Measurements from ENCODE around the gene UBXN6. TPM values are rescaled to one million over a fixed set of nuclear protein-coding genes. Genes with fewer than 3 reads are reported as not detected.

The UBXN6 gene
- 85.4 and 119 TPM in 2 replicates for total RNA-seq
- polyA plus RNA-seq (2012): 182 TPM

GRCh38 chr19:4457654-4458395 is at the start of gene UBXN6:
TSS of gene UBXN6 (minus strand) at chr19:4457794. CDS start at chr19:4457697, 97 bp downstream.
- peak; percentile 98 for DNase-seq (ENCODE audit: low read depth)

GRCh38 chr19:4507150-4507452 is 49.5 kb upstream of the UBXN6 start:
- no peak for DNase-seq (ENCODE audit: low read depth)

GRCh38 chr19:4506449-4507149 is 49.0 kb upstream of the UBXN6 start:
- DNase-seq (ENCODE audit: low read depth): no peak

GRCh38 chr19:4505570-4506448 is 48.2 kb upstream of the UBXN6 start:
- no peak for DNase-seq (ENCODE audit: low read depth)

GRCh38 chr19:4504891-4505569 is 47.4 kb upstream of the UBXN6 start:
- DNase-seq (ENCODE audit: low read depth): no peak

- DNase-seq (ENCODE audit: low read depth): peak; percentile 75
Observed at GRCh38 chr19:4504297-4504701, 46.7 kb upstream of the UBXN6 start.

- DNase-seq (ENCODE audit: low read depth): no peak
Observed at GRCh38 chr19:4503825-4504170, 46.2 kb upstream of the UBXN6 start.

GRCh38 chr19:4503132-4503824 is 45.7 kb upstream of the UBXN6 start:
- DNase-seq (ENCODE audit: low read depth): peak; percentile 18

GRCh38 chr19:4502282-4503131 is 44.9 kb upstream of the UBXN6 start:
- DNase-seq (ENCODE audit: low read depth): no peak

GRCh38 chr19:4501691-4502090 is 44.1 kb upstream of the UBXN6 start:
- DNase-seq (ENCODE audit: low read depth): no peak

GRCh38 chr19:4500841-4501591 is 43.4 kb upstream of the UBXN6 start:
- no peak for DNase-seq (ENCODE audit: low read depth)

- DNase-seq (ENCODE audit: low read depth): no peak
Observed at GRCh38 chr19:4499855-4500254, 42.3 kb upstream of the UBXN6 start.

- DNase-seq (ENCODE audit: low read depth): no peak
Observed at GRCh38 chr19:4499318-4499717, 41.7 kb upstream of the UBXN6 start.

GRCh38 chr19:4498694-4499093 is 41.1 kb upstream of the UBXN6 start:
- no peak for DNase-seq (ENCODE audit: low read depth)

GRCh38 chr19:4497770-4498389 is 40.3 kb upstream of the UBXN6 start:
- no peak for DNase-seq (ENCODE audit: low read depth)

- no peak for DNase-seq (ENCODE audit: low read depth)
Observed at GRCh38 chr19:4496304-4496703, 38.7 kb upstream of the UBXN6 start.

- DNase-seq (ENCODE audit: low read depth): no peak
Observed at GRCh38 chr19:4495471-4495870, 37.9 kb upstream of the UBXN6 start.

GRCh38 chr19:4494691-4495064 is 37.1 kb upstream of the UBXN6 start:
- DNase-seq (ENCODE audit: low read depth): no peak
